GM21367 (cell line): Measurements from ENCODE around the gene SDCCAG8.

ENCODE experiments used
- ATAC-seq: cut with Tn5 transposase; IDR thresholded peaks from one replicate; pipeline ENCODE4 v1.9.1; 2021; ENCODE audit not compliant: unreplicated experiment

The SDCCAG8 gene

DNA sequence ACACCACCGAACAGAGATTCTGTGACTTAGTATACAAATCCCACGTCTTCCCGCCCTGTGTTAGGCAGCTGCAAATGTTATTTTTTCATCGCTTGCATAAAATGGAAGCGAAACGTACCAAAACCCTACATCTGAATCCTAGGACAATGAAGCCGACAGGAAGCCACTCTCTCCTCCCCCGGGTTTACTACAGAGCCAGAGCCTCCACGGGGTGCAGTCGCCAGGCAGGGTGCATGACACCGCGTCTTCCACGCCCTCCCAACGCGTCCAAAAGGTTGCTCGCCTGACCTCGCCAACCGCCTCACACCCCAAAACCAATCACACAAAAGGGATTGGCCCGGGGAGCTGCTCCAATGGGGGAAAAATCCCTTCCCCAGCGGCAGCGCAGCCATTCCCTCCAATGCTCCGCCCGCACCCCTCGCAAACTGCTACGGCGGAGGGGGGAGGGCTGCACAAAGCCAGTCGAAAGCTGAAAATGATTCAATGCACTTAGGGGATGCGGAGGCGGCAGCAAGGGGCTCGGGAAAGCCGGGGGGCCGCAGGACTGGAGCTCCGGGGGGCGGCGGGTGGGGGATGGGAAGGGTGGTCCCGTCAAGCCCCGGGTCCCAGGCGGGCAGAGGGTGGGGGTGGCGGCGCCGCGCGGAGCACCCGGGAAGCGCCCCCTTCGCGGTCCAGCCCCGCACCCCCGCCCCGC, 1.5 kb upstream of the SDCCAG8 start:
- ATAC-seq, result no peak

DNA sequence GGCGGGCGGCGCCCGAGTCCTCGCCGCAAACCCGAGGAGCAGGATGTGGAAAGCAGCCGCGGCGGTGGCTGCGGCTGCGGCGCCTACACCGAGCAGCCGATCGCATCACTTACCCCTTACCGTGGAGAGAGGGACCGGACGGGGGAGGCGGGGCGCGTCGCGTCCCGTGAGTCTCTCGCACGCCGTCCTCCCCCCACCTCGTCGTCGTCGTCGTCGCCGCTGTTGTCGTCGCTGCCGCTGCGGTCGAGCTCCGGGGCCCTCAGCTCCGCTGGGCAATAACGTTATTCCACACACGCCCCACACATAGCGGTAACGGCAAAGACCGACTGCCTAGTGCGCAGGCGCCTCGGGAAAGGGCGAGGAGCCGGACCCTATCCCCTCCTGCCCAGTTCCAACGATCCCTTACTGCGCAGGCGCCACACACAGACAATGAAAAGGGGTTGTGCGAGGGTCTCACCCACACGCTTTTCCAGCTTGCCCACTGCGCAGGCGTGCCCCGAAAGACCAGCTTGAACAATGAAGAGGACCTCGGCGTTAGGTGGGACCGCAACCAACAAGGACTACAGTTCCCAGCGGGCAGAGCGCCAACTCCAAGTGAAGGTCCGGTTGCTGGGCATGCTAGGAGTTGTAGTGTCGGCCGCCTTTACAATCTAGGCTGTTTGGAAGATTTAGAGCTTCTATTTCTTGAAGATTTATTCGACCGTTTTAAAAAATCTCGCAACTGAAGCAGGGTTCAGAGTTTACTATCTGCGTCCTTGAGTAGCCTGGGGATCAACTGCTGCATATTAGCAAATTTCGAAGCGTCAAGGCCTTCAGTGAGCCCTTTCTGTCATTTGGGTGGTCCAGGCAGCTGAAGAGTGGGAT, 682 bp upstream of the SDCCAG8 start, which contains the start of gene CEP170:
CEP170 (minus strand) TSS at position 355 of the 864 bp plus-strand sequence. CDS start 30,001 bp downstream, outside the sequence.
- ATAC-seq, result peak; percentile 41

DNA sequence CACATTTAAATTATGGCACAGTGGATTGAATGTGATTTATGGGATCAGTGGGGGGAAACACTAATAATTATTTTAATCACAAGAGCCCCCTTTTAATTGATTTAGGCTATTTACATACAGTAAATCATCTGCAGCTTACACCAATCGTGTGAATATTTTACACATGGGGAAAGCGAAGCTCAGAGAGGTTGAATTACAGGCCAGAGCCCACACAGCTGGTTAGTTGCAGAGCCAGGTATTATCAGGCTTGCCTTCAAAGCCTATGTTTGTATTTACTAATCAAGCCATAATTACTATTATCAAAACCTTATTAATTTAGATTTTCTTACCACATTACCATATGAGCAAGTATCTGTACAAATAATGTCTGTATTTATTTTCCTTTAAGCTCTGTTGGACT, 749 bp downstream of the SDCCAG8 start:
- no peak for ATAC-seq

DNA sequence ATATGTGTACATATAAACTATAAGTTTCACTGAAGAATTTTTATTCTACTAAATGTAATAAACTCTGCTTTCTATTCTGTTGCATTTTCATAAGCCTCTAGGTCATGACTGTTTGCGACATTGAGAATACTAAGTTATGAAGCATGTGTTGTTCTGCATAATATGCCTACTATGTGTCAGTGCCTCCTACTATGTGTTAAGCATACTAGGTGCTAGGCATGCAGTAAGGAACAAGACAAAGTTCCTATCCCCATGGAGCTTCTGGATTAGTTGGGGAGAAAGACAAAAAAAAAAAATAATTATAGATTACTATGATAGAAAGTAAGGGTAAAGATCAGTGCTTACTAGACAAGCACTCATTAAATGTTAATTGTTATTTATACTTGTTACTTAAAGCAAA, 1.3 kb downstream of the SDCCAG8 start:
- no peak for ATAC-seq

DNA sequence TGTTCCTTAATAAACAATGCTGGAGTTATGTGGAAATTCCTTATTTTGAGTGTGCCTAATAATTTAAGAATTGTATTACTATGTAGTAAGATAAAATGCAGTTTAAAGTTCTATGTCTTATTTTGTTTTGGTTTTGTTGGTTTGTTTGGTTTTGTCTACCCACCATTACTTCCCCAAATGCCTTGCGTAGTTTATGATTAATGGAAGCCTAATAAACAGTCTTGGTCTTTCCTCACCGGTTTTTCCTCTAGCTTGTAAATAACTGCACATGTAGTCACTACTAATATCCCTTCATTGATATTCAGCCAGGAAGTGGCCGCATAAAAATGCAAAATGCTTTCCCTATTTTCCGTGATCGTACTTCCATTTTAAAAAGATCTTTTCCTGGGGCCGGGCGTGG, 2.9 kb downstream of the SDCCAG8 start:
- ATAC-seq, result no peak

DNA sequence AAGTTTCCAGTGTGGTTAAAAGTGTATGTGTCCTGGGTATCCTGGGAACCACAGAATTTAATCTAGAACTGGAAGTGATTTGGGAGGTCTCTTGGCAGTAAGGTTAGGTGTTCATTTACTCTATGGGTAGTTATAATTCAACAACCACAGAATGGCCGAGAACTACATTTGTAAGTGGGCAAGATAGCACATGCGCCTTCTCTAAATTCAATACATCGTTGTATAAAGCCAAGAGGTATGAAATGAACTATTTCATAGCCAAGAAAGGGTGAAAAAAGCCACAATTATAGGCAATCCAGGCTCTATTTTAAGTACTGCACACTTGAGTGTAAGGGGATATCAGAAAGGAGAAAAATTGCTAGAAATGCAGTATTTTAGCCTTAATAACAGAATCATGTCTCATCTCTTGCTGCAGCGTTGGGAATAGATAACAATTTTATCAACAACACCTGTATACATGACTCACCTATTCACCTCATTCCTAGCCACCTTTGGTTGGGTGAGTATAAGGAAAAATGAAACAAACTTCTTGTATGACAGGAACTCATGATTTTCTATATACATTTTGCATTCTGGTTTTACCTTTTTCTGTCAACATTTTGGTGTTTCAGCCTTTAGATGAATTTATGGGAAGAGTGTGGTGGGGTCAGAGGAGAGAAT, 4.5 kb downstream of the SDCCAG8 start:
- no peak for ATAC-seq

DNA sequence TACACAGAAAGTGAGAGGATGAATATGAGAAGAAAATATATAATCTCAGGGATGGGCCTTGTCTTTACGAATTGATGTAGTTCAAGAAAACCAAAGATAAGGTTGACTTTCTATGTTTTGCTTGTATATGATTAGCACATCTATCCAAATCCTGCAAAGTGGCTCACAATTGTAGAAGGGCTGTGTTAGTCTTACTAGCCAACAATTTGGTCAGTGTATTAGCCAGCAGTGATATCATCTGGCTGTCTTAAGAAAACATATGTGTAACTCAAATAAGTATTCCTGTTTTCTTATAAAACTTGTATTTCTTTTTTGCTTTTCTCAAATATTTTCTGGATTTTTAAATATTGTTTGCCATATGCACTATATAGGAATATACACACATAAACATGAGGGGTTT, 5.5 kb downstream of the SDCCAG8 start:
- ATAC-seq, result no peak

DNA sequence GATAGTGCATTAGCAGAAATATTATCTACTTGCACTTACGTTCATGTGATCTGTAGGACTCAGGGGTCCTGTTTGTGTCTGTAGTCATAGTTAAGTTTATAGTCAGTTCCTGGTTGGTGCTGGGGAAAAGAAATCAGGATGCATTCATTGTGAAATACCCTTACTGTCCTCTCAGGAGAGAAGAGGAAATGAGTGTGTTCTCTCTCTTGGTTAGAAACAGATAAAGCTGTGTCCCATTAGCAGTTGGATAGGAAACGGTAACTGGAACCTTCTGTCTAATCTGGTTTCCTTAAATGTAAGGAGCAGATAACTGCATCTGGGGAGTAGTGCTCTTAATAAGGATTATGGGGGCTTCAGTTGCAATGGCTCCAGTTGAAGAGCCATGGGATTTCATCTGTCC, 8.9 kb downstream of the SDCCAG8 start:
- no peak for ATAC-seq

DNA sequence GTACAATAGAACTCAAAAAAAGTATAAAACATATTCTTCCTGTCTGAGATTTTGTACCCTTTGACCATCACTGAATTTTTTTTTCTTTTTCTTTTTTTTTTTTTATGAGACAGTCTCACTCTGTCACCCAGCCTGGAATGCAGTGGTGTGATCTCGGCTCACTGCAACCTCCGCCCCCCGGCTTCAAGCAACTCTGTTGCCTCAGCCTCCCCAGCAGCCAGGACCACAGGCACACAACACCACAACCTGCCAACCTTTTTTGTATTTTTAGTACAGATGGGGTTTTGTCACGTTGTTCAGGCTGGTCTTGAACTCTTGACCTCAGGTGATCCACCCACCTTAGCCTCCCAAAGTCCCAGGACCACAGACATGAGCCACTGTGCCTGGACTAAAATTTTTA, 10.4 kb downstream of the SDCCAG8 start:
- ATAC-seq, result no peak

DNA sequence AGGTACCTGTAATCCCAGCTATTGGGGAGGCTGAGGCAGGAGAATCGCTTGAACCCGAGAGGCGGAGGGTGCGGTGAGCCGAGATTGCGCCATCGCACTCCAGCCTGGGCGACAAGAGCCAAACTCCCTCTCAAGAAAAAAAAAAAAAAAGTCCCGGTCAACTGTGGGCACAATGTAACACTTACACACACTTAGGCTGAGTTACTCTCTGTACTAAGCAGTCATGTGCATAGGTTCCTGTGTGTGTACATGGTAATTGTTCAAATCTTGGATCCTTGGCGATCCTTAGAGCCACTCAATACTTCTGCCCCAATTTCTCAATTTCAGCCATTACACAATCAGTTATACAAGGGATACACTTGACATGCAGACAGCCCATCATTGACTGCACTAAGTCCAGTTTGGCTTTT, 11.6 kb downstream of the SDCCAG8 start:
- ATAC-seq, result no peak

DNA sequence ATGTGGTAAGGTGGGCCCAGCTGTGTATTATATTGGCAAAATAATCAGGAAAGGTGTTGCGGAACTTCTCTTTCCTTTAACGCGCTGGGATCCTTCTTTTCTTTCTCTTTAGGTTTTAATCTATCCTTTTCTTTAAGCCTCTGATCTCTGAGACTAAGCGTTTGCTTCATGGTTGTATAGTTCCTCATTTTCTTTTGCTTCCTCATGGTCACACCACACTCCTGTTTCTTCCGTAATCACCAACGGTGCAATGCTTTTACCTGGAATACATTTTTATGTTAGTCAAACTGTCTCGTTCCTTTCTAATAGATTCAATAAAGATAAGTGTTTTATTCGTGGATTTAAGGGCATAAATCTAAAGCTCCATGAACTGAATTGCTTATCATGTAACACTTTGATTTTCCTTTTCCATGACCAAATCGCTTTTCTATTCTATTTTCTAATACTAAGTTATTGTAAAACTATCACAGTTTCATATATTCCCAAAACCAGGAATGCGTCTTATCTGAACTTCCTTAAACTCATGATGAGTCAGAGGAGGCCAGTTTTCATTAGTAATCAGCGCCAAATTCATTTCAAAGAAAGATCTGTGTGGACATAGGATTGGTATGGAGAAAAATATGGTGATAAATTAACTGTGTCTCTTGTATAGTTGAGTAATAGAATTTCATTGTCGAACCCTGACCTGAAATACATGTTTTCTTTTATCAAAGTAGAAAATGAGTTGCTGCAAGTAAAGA, 12.2 kb downstream of the SDCCAG8 start:
- ATAC-seq, result no peak

DNA sequence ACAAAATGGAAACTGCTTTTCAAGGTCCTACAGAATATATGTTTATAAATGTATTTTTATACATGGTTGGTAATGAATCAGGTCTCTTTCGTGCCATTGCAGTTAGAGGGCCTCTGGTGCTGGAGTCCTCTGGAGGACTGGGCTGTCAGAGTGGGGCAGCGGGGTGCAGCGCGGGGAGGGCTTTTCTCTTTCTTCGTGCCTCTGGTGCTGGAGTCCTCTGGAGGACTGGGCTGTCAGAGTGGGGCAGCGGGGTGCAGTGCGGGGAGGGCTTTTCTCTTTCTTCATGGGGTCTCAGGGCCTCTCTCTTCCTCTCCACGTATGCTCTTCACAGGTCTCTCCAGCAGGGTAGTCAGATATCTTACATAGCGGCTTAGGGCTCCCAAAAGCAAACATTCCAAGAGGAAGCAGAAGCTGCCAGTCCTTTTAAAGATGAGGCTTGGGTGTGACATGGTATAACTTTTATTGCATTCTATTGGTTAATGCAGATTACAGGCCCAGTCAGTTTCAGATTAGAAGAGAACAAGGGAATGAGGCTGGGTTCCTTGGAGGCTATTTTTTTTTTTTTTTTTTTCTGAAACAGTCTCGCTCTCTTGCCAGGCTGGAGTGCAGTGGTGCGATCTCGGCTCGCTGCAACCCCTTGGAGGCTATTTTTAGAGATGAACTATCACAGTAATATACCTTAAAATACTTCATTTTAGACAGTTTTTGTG, 13.1 kb downstream of the SDCCAG8 start:
- ATAC-seq, result no peak

DNA sequence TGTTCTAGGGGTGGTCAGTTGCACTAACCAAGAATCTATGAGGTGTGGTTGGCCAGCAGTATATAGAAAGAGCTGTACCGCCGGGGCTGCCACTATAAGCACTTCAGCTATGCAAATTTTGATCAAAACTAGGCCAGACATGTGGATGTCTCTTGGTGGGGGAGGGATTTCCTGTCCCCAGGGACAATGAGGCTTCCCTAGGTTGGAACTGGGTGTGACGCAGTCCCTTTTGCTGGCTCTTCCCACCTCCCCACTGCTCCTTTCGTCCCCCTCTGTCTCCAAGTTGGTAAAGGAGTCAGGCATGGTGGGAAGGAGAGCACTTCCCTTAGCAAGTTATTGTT, 13.6 kb downstream of the SDCCAG8 start:
- ATAC-seq, result peak; percentile 70

DNA sequence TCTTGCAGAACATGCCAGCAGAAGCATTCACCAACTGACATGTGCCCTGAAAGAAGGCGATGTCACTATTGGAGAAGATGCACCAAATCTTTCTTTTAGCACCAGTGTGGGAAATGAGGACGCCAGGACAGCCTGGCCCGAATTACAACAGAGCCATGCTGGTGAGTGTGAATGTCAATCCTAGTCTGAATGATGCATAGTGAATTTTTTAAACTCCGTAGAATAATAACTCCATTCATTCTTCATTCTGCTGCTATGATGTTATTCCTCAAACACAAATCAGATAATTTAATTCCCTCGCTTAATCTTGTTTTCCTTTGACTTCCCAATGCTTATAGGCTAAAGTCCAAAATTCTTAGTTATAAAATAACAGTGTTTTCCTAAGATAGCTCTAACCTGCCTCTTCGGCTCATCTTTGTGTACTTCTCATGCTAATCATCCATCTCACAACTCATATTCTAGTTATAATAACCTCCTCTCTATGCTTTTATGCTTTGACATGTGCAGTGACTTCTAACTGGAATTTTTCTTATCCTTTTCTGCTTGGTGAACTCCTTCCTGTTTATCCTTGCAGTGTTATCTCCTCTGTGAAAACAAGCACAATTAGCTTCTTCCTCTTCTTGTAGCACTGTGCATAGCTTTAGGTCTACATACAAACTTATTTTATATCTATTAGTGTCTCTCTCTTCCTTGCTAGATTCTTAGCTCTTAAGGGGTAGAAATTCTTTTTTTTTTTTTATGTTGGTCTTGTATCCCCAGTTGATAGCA, 14.4 kb downstream of the SDCCAG8 start:
- no peak for ATAC-seq

DNA sequence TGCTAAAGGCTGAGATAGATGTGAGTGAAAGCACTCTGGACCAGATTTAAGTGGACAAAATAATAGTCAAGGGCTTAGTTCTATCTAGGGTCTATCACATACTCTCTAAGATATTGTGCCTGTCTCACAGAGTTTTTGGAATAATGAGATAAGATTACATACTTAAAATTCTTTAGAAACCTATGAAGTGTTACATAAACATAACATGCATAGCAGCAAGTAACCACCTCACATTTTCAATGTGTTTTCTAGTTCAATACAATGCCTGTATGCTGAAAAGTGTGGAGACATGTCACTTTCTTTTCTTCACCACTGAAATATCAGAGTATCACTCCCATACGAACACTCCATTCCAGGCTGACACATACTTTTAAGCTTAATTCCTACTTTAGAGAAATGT, 16.2 kb downstream of the SDCCAG8 start:
- ATAC-seq, result no peak

DNA sequence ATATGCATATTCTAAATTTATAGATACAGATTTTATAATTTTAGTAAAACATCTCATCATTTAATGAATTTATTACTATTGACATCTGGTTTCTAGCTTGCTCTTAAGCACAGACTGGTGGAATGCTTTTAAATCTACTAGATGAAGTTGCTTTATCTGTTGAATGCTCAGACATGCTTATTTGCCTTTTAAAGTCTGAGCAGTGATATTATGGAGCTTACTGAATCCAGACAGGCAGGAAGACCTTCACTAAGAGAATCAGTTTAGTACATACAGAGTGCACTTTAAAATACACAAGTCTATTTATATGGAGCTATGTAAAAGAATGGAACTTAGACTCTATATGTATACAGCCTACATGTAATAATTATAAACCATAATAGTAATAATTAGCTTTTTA, 16.6 kb downstream of the SDCCAG8 start:
- no peak for ATAC-seq

DNA sequence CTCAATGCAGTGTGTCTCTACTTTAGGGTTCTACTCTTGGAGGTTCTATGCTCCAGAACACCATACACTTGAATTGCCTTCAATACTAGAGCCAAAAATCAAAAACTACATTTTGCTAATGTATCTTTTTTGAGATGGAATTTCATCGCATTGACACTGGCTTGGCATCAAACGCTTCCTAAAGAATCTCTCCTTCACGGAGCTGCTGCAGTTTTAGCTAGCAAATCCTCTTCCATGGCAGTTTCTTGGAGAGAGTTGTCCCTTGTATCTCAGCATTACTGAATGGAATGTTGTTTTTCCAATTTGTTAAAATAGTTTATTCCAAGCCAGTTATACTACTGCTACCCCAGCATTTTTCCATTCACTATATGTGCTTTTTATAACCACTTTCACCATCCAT, 17.7 kb downstream of the SDCCAG8 start:
- no peak for ATAC-seq

DNA sequence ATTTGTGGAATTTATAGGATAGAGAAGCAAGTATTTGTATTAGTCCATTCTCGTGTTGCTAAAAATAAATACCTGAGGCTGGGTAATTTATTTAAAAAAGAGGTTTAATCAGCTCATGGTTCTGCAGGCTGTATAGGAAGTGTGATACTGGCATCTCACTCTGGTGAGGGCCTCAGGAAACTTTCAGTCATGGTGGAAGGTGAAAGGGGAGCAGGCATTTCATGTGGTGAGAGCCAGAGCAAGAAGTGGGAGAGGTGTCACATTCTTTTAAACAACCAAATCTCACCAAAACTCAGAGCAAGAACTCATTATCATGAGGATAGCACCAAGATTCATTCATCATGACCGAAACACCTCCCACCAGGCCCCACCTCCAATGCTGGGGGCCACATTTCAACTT, 18.1 kb downstream of the SDCCAG8 start:
- no peak for ATAC-seq

DNA sequence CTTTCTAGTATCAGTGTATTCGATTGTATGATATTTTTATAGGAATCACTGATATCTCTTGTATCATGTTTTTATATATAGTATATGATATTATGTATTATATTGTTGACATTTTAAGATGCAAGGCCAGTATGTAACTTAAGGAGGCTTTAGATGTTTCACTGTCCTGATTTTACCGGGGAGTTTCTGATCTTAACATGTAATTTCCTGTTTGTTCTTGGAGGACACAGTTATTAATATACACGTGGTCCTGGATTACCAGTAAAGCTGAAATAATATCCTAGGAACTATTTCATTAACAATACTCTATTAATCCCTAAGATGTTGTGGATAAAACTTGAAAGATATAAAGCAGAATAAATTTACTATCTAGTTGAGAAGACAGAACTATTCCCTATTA, 19.5 kb downstream of the SDCCAG8 start:
- no peak for ATAC-seq

DNA sequence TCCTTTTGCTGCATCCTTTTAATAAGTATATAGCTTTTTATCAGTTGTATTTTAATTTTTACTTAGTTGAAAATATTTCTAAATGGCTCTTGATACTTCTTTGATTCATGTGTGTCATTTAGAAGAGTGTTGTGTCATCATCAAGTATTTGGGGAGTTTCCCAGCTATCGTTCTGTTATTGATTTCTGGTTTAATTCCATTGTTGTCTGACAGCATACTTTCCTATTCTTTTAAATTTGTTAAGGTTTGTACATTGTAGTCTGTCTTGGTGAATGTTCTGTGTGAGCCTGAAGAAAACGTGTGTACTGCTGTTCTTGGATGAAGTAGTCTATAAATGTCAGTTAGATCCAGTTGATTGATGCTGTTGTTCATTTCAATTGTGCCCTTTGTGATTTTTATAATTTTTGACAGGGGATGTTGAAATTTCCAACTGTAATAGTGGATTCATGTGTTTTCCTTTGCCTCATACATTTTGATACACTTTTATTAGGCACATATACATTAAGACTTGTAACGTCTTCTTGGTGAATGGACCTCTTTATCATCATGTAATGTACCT, 24.8 kb downstream of the SDCCAG8 start:
- no peak for ATAC-seq
